Esophagus muscularis mucosa (tissue), 4 donors: ENCODE data around the gene CST11. TPM values are rescaled to one million over a fixed set of nuclear protein-coding genes. Genes with fewer than 3 reads are reported as not detected.
"Not testable (repeated sequence)": the region's sequence is repeated elsewhere in the genome, so short reads cannot be mapped to it uniquely, and the experiment has no call there.

ENCODE experiments used
- DNase-seq: peaks from one replicate; pipeline ENCODE4 v3.0.0-alpha.2; 2017; ENCODE audit errors: extremely low spot score
- H3K27ac ChIP-seq, 4 donors: fragments of 200-600 bp; sonication (generic); replicated peaks in 1 of 4; 1 replicate in 3 of 4; 2 replicates in 1 of 4; pipeline ENCODE4 v1.5.1; 2016 to 2019; ENCODE audit warnings: mild to moderate bottlenecking in 1 of 4
- H3K27me3 ChIP-seq, 4 donors: fragments of 200-600 bp; sonication (generic); one replicate each; pipeline versions ENCODE4 v1.5.1 to v1.6.0; 2016 to 2019
- H3K36me3 ChIP-seq, 4 donors: fragments of 200-600 bp; sonication (generic); one replicate each; pipeline ENCODE4 v1.5.1; 2016 to 2019
- H3K4me1 ChIP-seq, 4 donors: fragments of 200-600 bp; sonication (generic); one replicate each; pipeline ENCODE4 v1.5.1; 2016 to 2019
- H3K4me3 ChIP-seq, 4 donors: fragments of 200-600 bp; sonication (generic); 1 replicate in 2 of 4; 2 replicates in 2 of 4; pipeline ENCODE4 v1.5.1; 2016 to 2019; ENCODE audit warnings: mild to moderate bottlenecking in 4 of 4, moderate library complexity in 1 of 4
- H3K9me3 ChIP-seq, 4 donors: fragments of 200-600 bp; sonication (generic); 1 replicate in 3 of 4; 2 replicates in 1 of 4; pipeline ENCODE4 v1.5.1; 2016 to 2019
- EP300 ChIP-seq: sonication (generic); formaldehyde crosslinking; IDR thresholded peaks from one replicate; pipeline ENCODE4 v1.6.1; 2017; ENCODE audit warnings: antibody characterized with exemption
- POLR2A ChIP-seq: fragments of 450-650 bp; IDR thresholded peaks from one replicate; pipeline ENCODE4 v1.6.1; 2017; ENCODE audit warnings: antibody characterized with exemption, moderate library complexity, mild to moderate bottlenecking, low read depth
- POLR2AphosphoS5 ChIP-seq, 2 donors: sonication (generic); formaldehyde crosslinking; IDR thresholded peaks; one replicate each; pipeline ENCODE4 v1.6.1; 2017; ENCODE audit warnings: antibody characterized with exemption in 2 of 2
- WGBS: methylation state at CpG from one replicate; pipeline ENCODE4 v1.1.5; 2018; 5-methylcytosine and 5-hydroxymethylcytosine counted together
- intact Hi-C: fragments of 100-400 bp; cut with DNase I; formaldehyde crosslinking; loops from one replicate; pipeline ENCODE4 v1.15.1; 2023
- total RNA-seq, 4 donors: library from RNA; depleted of rRNA; stranded (reverse); fragments of >200 nt; gene quantifications; one replicate each; pipeline versions ENCODE4 v1.1.0 to v1.2.1, GENCODE V29; 2016
- TF ChIP-seq, protein P1 (sequence below), 3 experiments: fragments of 200-600 bp in 2 of 3; fragments of 450-650 bp in 1 of 3; sonication (generic) in 2 of 3; IDR thresholded peaks; one replicate each; pipeline ENCODE4 v1.5.1; 2017 to 2019; ENCODE audit warnings: antibody characterized with exemption in 3 of 3, mild to moderate bottlenecking in 2 of 3, moderate library complexity in 1 of 3

The CST11 gene
- total RNA-seq, 4 donors from 2014 or later = not detected

DNA sequence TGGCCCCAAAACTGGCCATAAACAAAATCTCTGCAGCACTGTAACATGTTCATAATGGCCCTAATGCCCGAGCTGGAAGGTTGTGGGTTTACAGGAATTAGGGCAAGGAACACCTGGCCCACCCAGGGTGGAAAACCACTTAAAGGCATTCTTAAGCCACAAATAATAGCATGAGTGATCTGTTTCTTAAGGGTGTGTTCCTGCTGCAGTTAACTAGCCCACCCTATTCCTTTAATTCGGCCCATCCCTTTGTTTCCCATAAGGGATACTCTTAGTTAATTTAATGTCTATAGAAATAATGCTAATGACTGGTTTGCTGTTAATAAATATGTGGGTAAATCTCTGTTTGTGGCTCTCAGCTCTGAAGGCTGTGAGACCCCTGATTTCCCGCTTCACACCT, 14.3 kb upstream of the CST11 start:
- H3K4me3 ChIP-seq, H3K27me3 ChIP-seq, DNase-seq, H3K4me1 ChIP-seq, intact Hi-C loops, H3K36me3 ChIP-seq, H3K27ac ChIP-seq: not testable (repeated sequence)
- WGBS = 79% methylated on average over 3 of the region's 3 CpGs
- peaks cover 0 to 19% (median 13%) of the 10 kb centered on the region in 4 donors for H3K9me3 ChIP-seq

DNA sequence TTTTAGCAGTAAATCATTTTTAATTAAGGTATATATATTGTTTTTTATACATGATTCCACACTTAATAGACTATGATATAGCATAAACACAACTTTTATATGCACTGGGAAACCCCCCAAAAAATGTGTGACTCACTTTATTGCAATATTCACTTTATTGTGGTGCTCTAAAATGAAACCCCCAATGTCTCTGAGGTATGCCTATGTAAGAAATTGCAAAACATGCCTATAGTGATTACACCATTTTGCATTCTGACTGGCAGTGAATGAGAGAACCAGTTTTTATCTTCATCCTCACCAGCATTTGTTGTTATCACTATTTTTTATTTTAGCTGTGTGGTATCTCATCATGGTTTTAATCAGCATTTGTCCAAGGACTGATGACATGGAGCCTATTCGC, 8.5 kb upstream of the CST11 start:
- H3K27me3 ChIP-seq = no peaks in the 10 kb centered on the region
- WGBS = 45% methylated on average over 1 of the region's 1 CpG

DNA sequence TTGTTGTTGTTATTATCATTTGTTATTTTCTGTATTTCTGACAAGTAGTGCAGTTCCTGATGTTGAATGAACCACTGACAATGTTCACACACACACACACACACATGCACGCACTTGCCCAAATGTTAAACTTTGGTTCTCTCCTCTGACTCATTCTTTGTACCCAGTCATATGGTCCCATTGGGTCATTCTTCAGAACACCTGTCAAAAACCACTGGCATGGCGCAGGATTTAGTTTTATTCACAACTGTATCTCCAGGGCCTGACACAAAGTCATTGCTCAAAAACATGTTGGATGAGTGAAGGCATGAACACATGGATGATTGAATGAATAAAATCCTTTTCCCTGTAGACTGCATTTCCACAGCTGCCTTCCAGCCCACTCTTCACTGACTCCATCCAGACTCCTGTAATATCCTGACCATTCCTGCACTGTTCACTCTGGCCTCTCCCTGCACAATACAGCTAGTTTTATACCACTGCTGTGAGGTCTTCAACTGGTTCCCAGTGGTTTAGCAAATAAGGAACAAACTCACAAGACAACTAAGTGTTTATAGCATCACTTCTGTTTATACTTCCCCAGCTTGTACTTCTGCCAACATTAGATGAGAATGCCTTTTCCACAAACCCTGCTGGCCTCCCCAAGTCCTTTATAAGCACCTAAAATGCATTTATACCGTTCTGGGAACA, 6.9 kb upstream of the CST11 start:
- TF ChIP-seq EP300 (no peak), POLR2A (no peak), POLR2AphosphoS5 (IDR thresholded peaks at IDR 0.05) (no peak)
- TF ChIP-seq, protein P1, sequence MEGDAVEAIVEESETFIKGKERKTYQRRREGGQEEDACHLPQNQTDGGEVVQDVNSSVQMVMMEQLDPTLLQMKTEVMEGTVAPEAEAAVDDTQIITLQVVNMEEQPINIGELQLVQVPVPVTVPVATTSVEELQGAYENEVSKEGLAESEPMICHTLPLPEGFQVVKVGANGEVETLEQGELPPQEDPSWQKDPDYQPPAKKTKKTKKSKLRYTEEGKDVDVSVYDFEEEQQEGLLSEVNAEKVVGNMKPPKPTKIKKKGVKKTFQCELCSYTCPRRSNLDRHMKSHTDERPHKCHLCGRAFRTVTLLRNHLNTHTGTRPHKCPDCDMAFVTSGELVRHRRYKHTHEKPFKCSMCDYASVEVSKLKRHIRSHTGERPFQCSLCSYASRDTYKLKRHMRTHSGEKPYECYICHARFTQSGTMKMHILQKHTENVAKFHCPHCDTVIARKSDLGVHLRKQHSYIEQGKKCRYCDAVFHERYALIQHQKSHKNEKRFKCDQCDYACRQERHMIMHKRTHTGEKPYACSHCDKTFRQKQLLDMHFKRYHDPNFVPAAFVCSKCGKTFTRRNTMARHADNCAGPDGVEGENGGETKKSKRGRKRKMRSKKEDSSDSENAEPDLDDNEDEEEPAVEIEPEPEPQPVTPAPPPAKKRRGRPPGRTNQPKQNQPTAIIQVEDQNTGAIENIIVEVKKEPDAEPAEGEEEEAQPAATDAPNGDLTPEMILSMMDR (IDR thresholded peaks at IDR 0.05) = no peak
- Histone ChIP-seq H3K27ac (no peak overlapping the region), H3K4me1 (peaks cover 0 to 6% (median 0%) of the 10 kb centered on the region in 4 donors), H3K36me3 (no peaks in the 10 kb centered on the region), H3K4me3 (no peak overlapping the region), H3K27me3 (peaks cover 0 to 3% (median 0%) of the 10 kb centered on the region in 4 donors), H3K9me3 (peaks cover 0 to 3% (median 0%) of the 10 kb centered on the region in 4 donors)
- 80% methylated on average over 3 of the region's 3 CpGs for WGBS
- intact Hi-C loops = no loop called here
- no peak for DNase-seq

More for the DNA sequence above, 8.5 kb upstream of the CST11 start:
- Histone ChIP-seq H3K9me3 (peaks cover 0 to 3% (median 0%) of the 10 kb centered on the region in 4 donors), H3K4me3 (no peak overlapping the region), H3K36me3 (no peaks in the 10 kb centered on the region), H3K4me1 (peaks cover 0 to 6% (median 0%) of the 10 kb centered on the region in 4 donors), H3K27ac (no peak overlapping the region)
- intact Hi-C loops = no loop called here
- DNase-seq = no peak
- TF ChIP-seq POLR2A (no peak), POLR2AphosphoS5 (IDR thresholded peaks at IDR 0.05) (no peak)

DNA sequence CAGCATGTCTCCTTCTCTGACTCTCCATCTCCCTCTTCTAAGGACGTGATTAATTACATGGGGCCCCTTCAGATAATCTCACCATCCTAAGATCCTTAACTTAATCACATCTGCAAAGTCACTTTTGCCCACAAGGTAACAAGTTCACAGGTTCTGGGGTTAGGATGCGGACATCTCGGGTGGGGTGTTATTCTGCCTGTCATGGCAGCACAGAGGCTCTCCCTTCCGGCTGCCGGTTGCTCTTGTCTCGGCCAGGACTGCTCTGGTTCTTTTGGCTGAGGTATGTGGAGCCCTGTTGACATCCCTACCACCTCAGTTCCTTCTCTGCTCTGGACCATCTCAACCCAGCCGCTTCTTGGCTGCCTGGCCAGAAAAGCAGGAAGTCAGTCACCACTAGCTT, 4.2 kb upstream of the CST11 start:
- Histone ChIP-seq H3K27me3 (peaks cover 0 to 3% (median 0%) of the 10 kb centered on the region in 4 donors), H3K9me3 (no peaks in the 10 kb centered on the region), H3K4me1 (peaks cover 0 to 6% (median 0%) of the 10 kb centered on the region in 4 donors), H3K27ac (no peak overlapping the region), H3K36me3 (no peaks in the 10 kb centered on the region), H3K4me3 (no peak overlapping the region)
- 86% methylated on average over 7 of the region's 7 CpGs for WGBS
- intact Hi-C loops = no loop called here
- no peak for DNase-seq
- TF ChIP-seq POLR2A (no peak), POLR2AphosphoS5 (IDR thresholded peaks at IDR 0.05) (no peak), EP300 (no peak)
- TF ChIP-seq, protein P1 (IDR thresholded peaks at IDR 0.05) = no peak

DNA sequence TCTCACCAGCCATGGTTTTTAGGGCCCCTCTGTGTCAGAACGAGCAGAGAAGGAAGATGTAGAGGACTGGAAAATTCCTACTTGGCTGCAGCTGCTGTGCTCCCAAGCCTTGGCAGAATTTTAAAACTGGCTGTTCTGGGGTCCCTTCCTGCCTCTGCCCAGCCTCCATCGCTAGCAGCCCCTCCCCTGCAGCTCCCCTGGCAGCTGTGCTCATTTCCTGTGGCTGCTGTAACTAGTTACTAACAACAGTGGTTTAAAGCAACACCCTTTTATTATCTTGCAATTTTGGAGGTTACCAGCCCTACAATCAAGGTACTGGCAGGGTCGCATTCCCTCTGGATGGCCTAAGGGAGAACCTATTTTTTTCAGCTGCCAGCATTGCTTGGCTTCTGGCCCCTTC, 3.7 kb upstream of the CST11 start:
- H3K4me3 ChIP-seq = no peak overlapping the region
- H3K27me3 ChIP-seq = peaks cover 0 to 3% (median 0%) of the 10 kb centered on the region in 4 donors
- no peak overlapping the region for H3K27ac ChIP-seq
- intact Hi-C loops = no loop called here
- H3K9me3 ChIP-seq = no peaks in the 10 kb centered on the region
- DNase-seq = no peak
- no peak for TF ChIP-seq POLR2AphosphoS5 (IDR thresholded peaks at IDR 0.05)
- TF ChIP-seq, protein P1 (IDR thresholded peaks at IDR 0.05) = no peak
- no peak for TF ChIP-seq POLR2A
- TF ChIP-seq EP300 = no peak
- no peaks in the 10 kb centered on the region for H3K36me3 ChIP-seq
- WGBS = 51% methylated on average over 3 of the region's 3 CpGs
- peaks cover 0 to 6% (median 0%) of the 10 kb centered on the region in 4 donors for H3K4me1 ChIP-seq
